OCI-LY3 (cell line): ENCODE results near the gene TCEANC.

ENCODE experiments used
- H2AFZ ChIP-seq: fragments of 200-600, 300-600 bp; shearing (Covaris generic); 2 replicates; pipeline ENCODE4 v1.6.0; 2014; ENCODE audit warnings: antibody characterized with exemption, low read depth, low read length
- H3K27ac ChIP-seq: fragments of 200-600, 300-600 bp; sonication (generic); 2 replicates; pipeline ENCODE4 v1.5.1; 2014; ENCODE audit warnings: mild to moderate bottlenecking, low read length, moderate library complexity, mixed read lengths
- H3K27me3 ChIP-seq: fragments of 200-600, 300-600 bp; sonication (generic); 2 replicates; pipeline ENCODE4 v1.6.1; 2014; ENCODE audit warnings: low read depth, low read length, mixed read lengths
- H3K36me3 ChIP-seq: fragments of 200-600, 300-600 bp; sonication (generic); replicated peaks from 2 replicates; pipeline ENCODE3; 2014; ENCODE audit warnings: low read depth, low read length, mixed read lengths
- H3K4me1 ChIP-seq: fragments of 300-600, 200-600 bp; sonication (generic); 2 replicates; pipeline ENCODE4 v1.6.1; 2014; ENCODE audit warnings: low read length, mixed read lengths
- H3K4me2 ChIP-seq: fragments of 200-600, 300-600 bp; sonication (generic); 2 replicates; pipeline ENCODE4 v1.6.1; 2014; ENCODE audit warnings: low read length, mixed read lengths
- H3K4me3 ChIP-seq: fragments of 300-600, 200-600 bp; sonication (generic); 2 replicates; pipeline ENCODE4 v1.5.1; 2014; ENCODE audit warnings: antibody characterized with exemption, mild to moderate bottlenecking, low read length, moderate library complexity
- H3K79me2 ChIP-seq: fragments of 300-600, 200-600 bp; shearing (Covaris generic); 2 replicates; pipeline ENCODE4 v1.6.1; 2014; ENCODE audit warnings: mild to moderate bottlenecking, low read length, mixed read lengths
- H3K9ac ChIP-seq: fragments of 300-600, 200-600 bp; shearing (Covaris generic); 2 replicates; pipeline ENCODE4 v1.6.0; 2014; ENCODE audit warnings: mild to moderate bottlenecking, low read length, moderate library complexity
- H3K9me3 ChIP-seq: fragments of 200-600, 300-600 bp; shearing (Covaris generic); 2 replicates; pipeline ENCODE4 v1.6.1; 2014; ENCODE audit warnings: low read length, mixed read lengths; ENCODE audit not compliant: insufficient read depth
- H4K20me1 ChIP-seq: fragments of 200-600, 300-600 bp; sonication (generic); 2 replicates; pipeline ENCODE4 v1.6.1; 2016; ENCODE audit warnings: low read length, mixed read lengths; ENCODE audit not compliant: insufficient read depth
- CTCF ChIP-seq: fragments of 200-600, 300-600 bp; sonication (generic); IDR thresholded peaks from 2 replicates; pipeline ENCODE4 v1.5.1; 2014; ENCODE audit warnings: antibody characterized with exemption, low read length, low read depth
- EZH2phosphoT487 ChIP-seq: fragments of 200-600 bp; shearing (Covaris generic); IDR thresholded peaks from 2 replicates; pipeline ENCODE4 v1.6.1; 2018; ENCODE audit warnings: antibody characterized with exemption, mixed run types, low read depth

Gene TCEANC

GRCh38 chrX:13688958-13689740, 36.2 kb downstream of the TCEANC start, which contains the start of gene RAB9A:
RAB9A (plus strand) TSS chrX:13689128; CDS start chrX:13708747, 19,619 bp downstream.
- H3K4me1 ChIP-seq: peaks cover 70% of the 10 kb centered on the region
- peaks cover 26% of the 10 kb centered on the region for H4K20me1 ChIP-seq
- peak within 1 kb of the TSS; percentile 98 for H3K4me2 ChIP-seq
- peaks cover 2% of the 10 kb centered on the region for H3K36me3 ChIP-seq
- H3K9me3 ChIP-seq: no peaks in the 10 kb centered on the region
- peak within 1 kb of the TSS; percentile 99 for H3K4me3 ChIP-seq
- peak within 1 kb of the TSS; percentile 92 for H3K9ac ChIP-seq
- no peak for TF ChIP-seq EZH2phosphoT487
- no peak for TF ChIP-seq CTCF
- H3K79me2 ChIP-seq: peaks cover 53% of the 10 kb centered on the region
- H2AFZ ChIP-seq: peak within 1 kb of the TSS; percentile 46; the same call in 1 of the 2 replicates
- no peaks in the 10 kb centered on the region for H3K27me3 ChIP-seq
- peak within 1 kb of the TSS; percentile 67 for H3K27ac ChIP-seq

- Histone ChIP-seq H3K4me3 (peak overlapping the region; percentile 99), H3K9me3 (no peaks in the 10 kb centered on the region), H3K4me1 (peaks cover 69% of the 10 kb centered on the region), H3K4me2 (peak overlapping the region; percentile 98), H3K36me3 (peaks cover 2% of the 10 kb centered on the region), H3K79me2 (peaks cover 59% of the 10 kb centered on the region), H3K27me3 (no peaks in the 10 kb centered on the region), H4K20me1 (peaks cover 33% of the 10 kb centered on the region), H3K9ac (peak overlapping the region; percentile 92), H2AFZ (peak overlapping the region; percentile 36; the same call in 1 of the 2 replicates), H3K27ac (peak overlapping the region; percentile 67)
- no peak for TF ChIP-seq CTCF
These were observed 36.8 kb downstream of the TCEANC start for GRCh38 chrX:13689741-13690211.

GRCh38 chrX:13690836-13691235, 37.9 kb downstream of the TCEANC start:
- no peaks in the 10 kb centered on the region for H3K9me3 ChIP-seq
- peak overlapping the region; percentile 99 for H3K4me3 ChIP-seq
- no peak overlapping the region for H3K27ac ChIP-seq
- peaks cover 41% of the 10 kb centered on the region for H4K20me1 ChIP-seq
- peaks cover 58% of the 10 kb centered on the region for H3K4me1 ChIP-seq
- H2AFZ ChIP-seq: no peak overlapping the region
- H3K4me2 ChIP-seq: peak overlapping the region; percentile 98
- no peak for TF ChIP-seq CTCF
- no peak for TF ChIP-seq EZH2phosphoT487
- no peak overlapping the region for H3K9ac ChIP-seq
- H3K27me3 ChIP-seq: no peaks in the 10 kb centered on the region
- H3K79me2 ChIP-seq: peaks cover 70% of the 10 kb centered on the region
- H3K36me3 ChIP-seq: peaks cover 2% of the 10 kb centered on the region

DNA sequence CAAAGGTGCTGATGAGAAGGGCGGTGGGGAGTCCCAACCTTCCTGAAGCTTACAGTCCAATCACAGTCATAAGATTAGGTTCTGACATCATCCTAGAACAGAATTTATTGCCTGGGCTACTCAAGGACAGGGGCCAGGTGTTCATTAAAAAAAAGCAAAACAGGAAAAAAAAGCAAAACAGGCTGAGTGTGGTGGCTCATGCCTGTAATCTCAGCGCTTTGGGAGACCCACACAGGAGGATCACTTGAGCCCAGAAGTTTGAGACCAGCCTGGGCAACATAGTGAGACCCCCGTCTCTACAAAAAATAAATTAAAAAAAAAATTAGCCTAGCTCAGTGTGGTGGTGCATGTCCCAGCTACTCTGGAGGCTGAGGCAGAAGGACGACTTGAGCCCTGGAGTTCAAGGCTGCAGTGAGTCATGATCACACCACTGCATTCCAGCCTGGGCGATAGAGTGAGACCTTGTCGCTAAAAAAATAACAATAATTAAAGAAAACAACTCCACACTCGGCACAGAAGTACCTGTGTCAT, 39.0 kb downstream of the TCEANC start:
- Histone ChIP-seq H3K4me3 (no peak overlapping the region), H4K20me1 (peaks cover 46% of the 10 kb centered on the region), H3K4me1 (peaks cover 63% of the 10 kb centered on the region), H3K27ac (no peak overlapping the region), H3K36me3 (peaks cover 2% of the 10 kb centered on the region), H2AFZ (no peak overlapping the region), H3K27me3 (no peaks in the 10 kb centered on the region), H3K4me2 (0 out of 2 replicates have a peak overlapping the region, but pooled peaks have one; percentile 2), H3K9me3 (no peaks in the 10 kb centered on the region), H3K9ac (no peak overlapping the region), H3K79me2 (peaks cover 81% of the 10 kb centered on the region)
- TF ChIP-seq EZH2phosphoT487 (no peak), CTCF (no peak)
